ENCODE data around the gene PRTN3. TPM values are rescaled to one million over a fixed set of nuclear protein-coding genes. Genes with fewer than 3 reads are reported as not detected.

Gene PRTN3
- total RNA-seq, 1 experiment from 2014 or later, result not detected

- H2AFZ ChIP-seq, result no peak overlapping the region
- peaks cover 25% of the 10 kb centered on the region for H3F3A ChIP-seq (ENCODE audit: insufficient read depth, low read depth)
- ChIA-PET CTCF (no interaction called here), POLR2A (ENCODE audit: unreplicated experiment) (no interaction called here)
- peaks cover 5% of the 10 kb centered on the region; the same call in 1 of the 2 replicates for H3K36me3 ChIP-seq (ENCODE audit: low read depth)
- no peak overlapping the region for H3K27ac ChIP-seq
- no peaks in the 10 kb centered on the region for H3K27me3 ChIP-seq (ENCODE audit: insufficient read depth, low read depth)
- H3K4me3 ChIP-seq, result no peak overlapping the region
- H3K4me2 ChIP-seq, result no peak overlapping the region
- H3K79me2 ChIP-seq (ENCODE audit: low read depth), result 0 out of 2 replicates have a peak, but pooled peaks cover 6% of the 10 kb centered on the region
- H3K9me2 ChIP-seq (ENCODE audit: insufficient read depth), result no peaks in the 10 kb centered on the region
- H3K9me3 ChIP-seq (ENCODE audit: insufficient read depth, low read depth), result no peaks in the 10 kb centered on the region
- DNase-seq, result no peak
- BruUV-seq (replicated peaks), result no TSS peak
- TF ChIP-seq CTCF (conservative IDR thresholded peaks at IDR 0.05) (no peak), EZH2 (IDR thresholded peaks at IDR 0.05; ENCODE audit: low read depth) (no peak)
- no peaks in the 10 kb centered on the region for H3K4me1 ChIP-seq (replicated peaks; ENCODE audit: insufficient read depth)
- intact Hi-C loops (cut with micrococcal nuclease; ENCODE audit: unreplicated experiment), result no loop called here
- peaks cover 23% of the 10 kb centered on the region for H4K20me1 ChIP-seq (ENCODE audit: insufficient read depth)
Observed at GRCh38 chr19:814152-815078, 26.4 kb upstream of the PRTN3 start.

DNA sequence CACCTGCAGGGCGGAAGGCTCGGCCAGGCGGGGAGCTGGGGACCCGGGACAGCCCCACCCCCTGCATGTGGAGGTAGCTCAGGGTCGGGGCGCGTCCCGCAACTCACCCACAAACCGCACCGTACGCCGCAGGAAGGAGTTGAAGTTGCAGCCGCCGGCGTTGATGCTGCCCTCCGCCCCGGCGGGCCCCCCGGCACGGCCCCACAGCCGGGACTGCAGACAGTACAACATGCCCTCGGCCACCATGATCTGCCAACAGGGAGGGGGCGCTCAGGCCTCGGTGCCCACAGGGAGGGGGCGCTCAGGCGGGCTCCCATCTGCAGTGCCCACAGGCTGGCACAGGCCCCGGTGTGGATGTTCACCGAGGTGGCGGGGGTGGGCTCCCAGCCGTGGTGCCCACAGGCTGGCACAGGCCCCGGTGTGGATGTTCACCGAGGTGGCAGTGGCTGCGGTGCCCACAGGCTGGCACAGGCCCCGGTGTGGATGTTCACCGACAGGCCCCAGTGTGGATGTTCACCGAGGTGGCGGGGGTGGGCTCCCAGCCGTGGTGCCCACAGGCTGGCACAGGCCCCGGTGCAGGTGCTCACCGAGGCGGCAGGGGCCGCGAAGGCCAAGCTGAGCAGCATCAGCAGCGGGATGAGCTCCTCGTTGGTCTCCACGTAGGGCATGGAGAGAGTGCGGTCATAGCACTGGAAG, 25.6 kb upstream of the PRTN3 start:
- intact Hi-C loops (cut with micrococcal nuclease; ENCODE audit: unreplicated experiment), result no loop called here
- no peak for DNase-seq
- no peak overlapping the region for H3K4me2 ChIP-seq
- ChIA-PET CTCF (no interaction called here), POLR2A (ENCODE audit: unreplicated experiment) (no interaction called here)
- BruUV-seq (replicated peaks), result no TSS peak
- 0 out of 2 replicates have a peak, but pooled peaks cover under 1% of the 10 kb centered on the region for H3K36me3 ChIP-seq (ENCODE audit: low read depth)
- H3K79me2 ChIP-seq (ENCODE audit: low read depth), result no peaks in the 10 kb centered on the region
- no peak overlapping the region for H3K4me3 ChIP-seq
- H3F3A ChIP-seq (ENCODE audit: insufficient read depth, low read depth), result peaks cover 21% of the 10 kb centered on the region
- H3K27ac ChIP-seq, result no peak overlapping the region
- H3K9me3 ChIP-seq (ENCODE audit: insufficient read depth, low read depth), result no peaks in the 10 kb centered on the region
- no peaks in the 10 kb centered on the region for H3K27me3 ChIP-seq (ENCODE audit: insufficient read depth, low read depth)
- no peaks in the 10 kb centered on the region for H3K9me2 ChIP-seq (ENCODE audit: insufficient read depth)
- no peak overlapping the region for H2AFZ ChIP-seq
- TF ChIP-seq CTCF (conservative IDR thresholded peaks at IDR 0.05) (no peak), EZH2 (IDR thresholded peaks at IDR 0.05; ENCODE audit: low read depth) (no peak)
- peaks cover 15% of the 10 kb centered on the region for H4K20me1 ChIP-seq (ENCODE audit: insufficient read depth)
- H3K4me1 ChIP-seq (replicated peaks; ENCODE audit: insufficient read depth), result no peaks in the 10 kb centered on the region

- Histone ChIP-seq H3K36me3 (ENCODE audit: low read depth) (no peaks in the 10 kb centered on the region), H3K9me3 (ENCODE audit: insufficient read depth, low read depth) (no peaks in the 10 kb centered on the region), H3K79me2 (ENCODE audit: low read depth) (no peaks in the 10 kb centered on the region), H2AFZ (no peak overlapping the region), H3K4me2 (no peak overlapping the region), H3K4me1 (replicated peaks; ENCODE audit: insufficient read depth) (no peaks in the 10 kb centered on the region), H3F3A (ENCODE audit: insufficient read depth, low read depth) (peaks cover 16% of the 10 kb centered on the region; the same call in 1 of the 2 replicates), H4K20me1 (ENCODE audit: insufficient read depth) (peaks cover 7% of the 10 kb centered on the region), H3K9me2 (ENCODE audit: insufficient read depth) (no peaks in the 10 kb centered on the region), H3K4me3 (no peak overlapping the region), H3K27ac (no peak overlapping the region), H3K27me3 (ENCODE audit: insufficient read depth, low read depth) (no peaks in the 10 kb centered on the region)
- DNase-seq, result no peak
- POLR2A ChIA-PET (ENCODE audit: unreplicated experiment), result no interaction called here
- CTCF ChIA-PET, result no interaction called here
- BruUV-seq (replicated peaks), result no TSS peak
- TF ChIP-seq EZH2 (IDR thresholded peaks at IDR 0.05; ENCODE audit: low read depth), result no peak
- no peak for TF ChIP-seq CTCF (conservative IDR thresholded peaks at IDR 0.05)
- intact Hi-C loops (cut with micrococcal nuclease; ENCODE audit: unreplicated experiment), result no loop called here
Observed at GRCh38 chr19:815775-816499, 24.9 kb upstream of the PRTN3 start.
